Karpas-422 (cell line): ENCODE measurements around the gene CPNE5. TPM values are rescaled to one million over a fixed set of nuclear protein-coding genes. Genes with fewer than 3 reads are reported as not detected.

Experiments used
- DNase-seq: peaks from one replicate; pipeline ENCODE4 v3.0.0-alpha.2; 2015
- H2AFZ ChIP-seq: fragments of 200-600 bp; sonication (generic); 2 replicates; pipeline ENCODE4 v1.6.1; 2014; ENCODE audit warnings: antibody characterized with exemption, low read length, mixed read lengths
- H3K27ac ChIP-seq: fragments of 200-600 bp; sonication (generic); 2 replicates; pipeline ENCODE4 v1.5.1; 2014; ENCODE audit warnings: mild to moderate bottlenecking, low read length, moderate library complexity
- H3K27me3 ChIP-seq: fragments of 200-600 bp; sonication (generic); 2 replicates; pipeline ENCODE4 v1.6.1; 2014; ENCODE audit warnings: low read length, mixed read lengths
- H3K36me3 ChIP-seq: fragments of 200-600 bp; sonication (generic); 2 replicates; pipeline ENCODE4 v1.6.1; 2014; ENCODE audit warnings: low read length, mixed read lengths; ENCODE audit not compliant: insufficient read depth
- H3K4me1 ChIP-seq: fragments of 200-600 bp; sonication (generic); 2 replicates; pipeline ENCODE4 v1.6.1; 2014; ENCODE audit warnings: mild to moderate bottlenecking, low read length, mixed read lengths
- H3K4me2 ChIP-seq: fragments of 200-600 bp; sonication (generic); 2 replicates; pipeline ENCODE4 v1.6.1; 2014; ENCODE audit warnings: low read length, low read depth, mild to moderate bottlenecking; ENCODE audit not compliant: poor library complexity, severe bottlenecking
- H3K4me3 ChIP-seq: fragments of 200-600 bp; sonication (generic); 2 replicates; pipeline ENCODE4 v1.5.1; 2014; ENCODE audit warnings: mild to moderate bottlenecking, antibody characterized with exemption, low read length, mixed read lengths
- H3K79me2 ChIP-seq: fragments of 200-600 bp; sonication (generic); 2 replicates; pipeline ENCODE4 v1.6.1; 2014; ENCODE audit warnings: mild to moderate bottlenecking, low read length, mixed read lengths
- H3K9ac ChIP-seq: fragments of 200-600 bp; sonication (generic); 2 replicates; pipeline ENCODE4 v1.6.0; 2014; ENCODE audit warnings: low read length
- H3K9me2 ChIP-seq: fragments of 200-600 bp; sonication (generic), shearing (Covaris generic); replicated peaks from 2 replicates; pipeline ENCODE4 v1.6.0; 2014; ENCODE audit warnings: mild to moderate bottlenecking, low read length, moderate library complexity; ENCODE audit not compliant: insufficient read depth
- H3K9me3 ChIP-seq: fragments of 300-700, 200-600 bp; sonication (generic); 2 replicates; pipeline ENCODE4 v1.6.1; 2014; ENCODE audit warnings: low read length, mixed read lengths
- H4K20me1 ChIP-seq: fragments of 200-600 bp; sonication (generic); 2 replicates; pipeline ENCODE4 v1.6.1; 2014; ENCODE audit warnings: mild to moderate bottlenecking, antibody characterized with exemption, low read length, low read depth; ENCODE audit not compliant: insufficient read depth
- total RNA-seq: library from RNA; depleted of rRNA; stranded (reverse); fragments of >200 nt; shearing (Covaris generic); gene quantifications from 2 replicates; pipeline ENCODE4 v1.2.3, GENCODE V29; 2014; ENCODE audit warnings: low replicate concordance

CPNE5 gene
- total RNA-seq, 1 experiment from 2014 or later: 0.63 TPM

- Histone ChIP-seq H3K27ac (no peak overlapping the region), H2AFZ (no peak overlapping the region), H3K4me3 (no peak overlapping the region), H3K79me2 (no peaks in the 10 kb centered on the region), H3K4me2 (no peak overlapping the region), H4K20me1 (no peaks in the 10 kb centered on the region), H3K4me1 (no peaks in the 10 kb centered on the region), H3K9ac (no peak overlapping the region), H3K27me3 (no peaks in the 10 kb centered on the region), H3K36me3 (no peaks in the 10 kb centered on the region), H3K9me3 (no peaks in the 10 kb centered on the region), H3K9me2 (no peaks in the 10 kb centered on the region)
- no peak for DNase-seq
These were observed 102.0 kb downstream of the CPNE5 start for GRCh38 chr6:36737043-36737785.

- no peaks in the 10 kb centered on the region for H3K79me2 ChIP-seq
- no peaks in the 10 kb centered on the region for H3K9me3 ChIP-seq
- no peak overlapping the region for H2AFZ ChIP-seq
- no peaks in the 10 kb centered on the region for H3K36me3 ChIP-seq
- no peak overlapping the region for H3K4me2 ChIP-seq
- H3K4me1 ChIP-seq: no peaks in the 10 kb centered on the region
- no peak overlapping the region for H3K27ac ChIP-seq
- no peaks in the 10 kb centered on the region for H3K9me2 ChIP-seq
- no peak overlapping the region for H3K4me3 ChIP-seq
- no peaks in the 10 kb centered on the region for H3K27me3 ChIP-seq
- no peak overlapping the region for H3K9ac ChIP-seq
- no peaks in the 10 kb centered on the region for H4K20me1 ChIP-seq
- DNase-seq: no peak
These were observed 103.9 kb downstream of the CPNE5 start for GRCh38 chr6:36735110-36736071.

- Histone ChIP-seq H3K9me3 (no peaks in the 10 kb centered on the region), H3K4me1 (no peaks in the 10 kb centered on the region), H2AFZ (no peak overlapping the region), H3K4me2 (no peak overlapping the region), H3K36me3 (no peaks in the 10 kb centered on the region), H3K79me2 (no peaks in the 10 kb centered on the region), H4K20me1 (no peaks in the 10 kb centered on the region), H3K9me2 (no peaks in the 10 kb centered on the region), H3K27me3 (no peaks in the 10 kb centered on the region), H3K4me3 (no peak overlapping the region), H3K27ac (no peak overlapping the region), H3K9ac (no peak overlapping the region)
- DNase-seq: no peak
These were observed 104.7 kb downstream of the CPNE5 start for GRCh38 chr6:36734486-36735060.

- Histone ChIP-seq H3K4me3 (no peak overlapping the region), H3K9ac (no peak overlapping the region), H3K79me2 (no peaks in the 10 kb centered on the region), H4K20me1 (no peaks in the 10 kb centered on the region), H3K36me3 (no peaks in the 10 kb centered on the region), H3K9me3 (no peaks in the 10 kb centered on the region), H3K27me3 (no peaks in the 10 kb centered on the region), H3K9me2 (no peaks in the 10 kb centered on the region), H3K4me1 (no peaks in the 10 kb centered on the region), H2AFZ (no peak overlapping the region), H3K27ac (no peak overlapping the region), H3K4me2 (no peak overlapping the region)
- DNase-seq: no peak
These were observed 105.9 kb downstream of the CPNE5 start for GRCh38 chr6:36733300-36733699.

- Histone ChIP-seq H3K79me2 (no peaks in the 10 kb centered on the region), H3K4me2 (no peak overlapping the region), H3K27ac (no peak overlapping the region), H3K36me3 (no peaks in the 10 kb centered on the region), H4K20me1 (no peaks in the 10 kb centered on the region), H3K9me2 (no peaks in the 10 kb centered on the region), H2AFZ (no peak overlapping the region), H3K9ac (no peak overlapping the region), H3K4me3 (no peak overlapping the region), H3K4me1 (no peaks in the 10 kb centered on the region), H3K9me3 (no peaks in the 10 kb centered on the region), H3K27me3 (no peaks in the 10 kb centered on the region)
- DNase-seq: no peak
These were observed 107.5 kb downstream of the CPNE5 start for GRCh38 chr6:36731622-36732310.

GRCh38 chr6:36730424-36731380 lies 108.5 kb downstream of the CPNE5 start:
- no peaks in the 10 kb centered on the region for H3K27me3 ChIP-seq
- no peak overlapping the region for H2AFZ ChIP-seq
- no peak overlapping the region for H3K27ac ChIP-seq
- no peaks in the 10 kb centered on the region for H3K79me2 ChIP-seq
- no peak overlapping the region for H3K9ac ChIP-seq
- H3K9me2 ChIP-seq: no peaks in the 10 kb centered on the region
- no peaks in the 10 kb centered on the region for H3K9me3 ChIP-seq
- no peak for DNase-seq
- no peaks in the 10 kb centered on the region for H4K20me1 ChIP-seq
- no peak overlapping the region for H3K4me3 ChIP-seq
- H3K36me3 ChIP-seq: no peaks in the 10 kb centered on the region
- H3K4me1 ChIP-seq: no peaks in the 10 kb centered on the region
- H3K4me2 ChIP-seq: no peak overlapping the region

- Histone ChIP-seq H3K27ac (no peak overlapping the region), H3K36me3 (no peaks in the 10 kb centered on the region), H3K9me2 (no peaks in the 10 kb centered on the region), H3K4me3 (no peak overlapping the region), H3K4me1 (no peaks in the 10 kb centered on the region), H3K79me2 (no peaks in the 10 kb centered on the region), H2AFZ (no peak overlapping the region), H3K27me3 (no peaks in the 10 kb centered on the region), H3K4me2 (no peak overlapping the region), H3K9me3 (no peaks in the 10 kb centered on the region), H3K9ac (no peak overlapping the region), H4K20me1 (no peaks in the 10 kb centered on the region)
- DNase-seq: no peak
These were observed 110.1 kb downstream of the CPNE5 start for GRCh38 chr6:36729161-36729524.
